T-helper 2 cell treated with Interferon-gamma antibody and Interleukin-4, amounts not matched to agents 5 μg/mL and 100 μg/mL, for 36 hours (primary cell): ENCODE measurements around the gene VASH2.
A peak's percentile ranks its signal among the peaks of the same experiment; 100 is the strongest.
"Not testable (repeated sequence)": the region's sequence is repeated elsewhere in the genome, so short reads cannot be mapped to it uniquely, and the experiment has no call there.

Source experiments
- DNase-seq: peaks from one replicate; pipeline ENCODE4 v3.0.0; 2021; ENCODE audit warnings: low spot score
- H3K27ac Mint-ChIP-seq: one replicate; pipeline ENCODE4 v1.8.0; 2021; ENCODE audit warnings: mild to moderate bottlenecking, mixed read lengths
- H3K27me3 Mint-ChIP-seq: one replicate; pipeline ENCODE4 v1.8.0; 2021; ENCODE audit warnings: low read depth, mixed read lengths
- H3K36me3 Mint-ChIP-seq: one replicate; pipeline ENCODE4 v1.8.0; 2021; ENCODE audit warnings: low read depth, mixed read lengths
- H3K4me1 Mint-ChIP-seq: one replicate; pipeline ENCODE4 v1.8.0; 2021; ENCODE audit warnings: low read depth, mixed read lengths
- H3K4me3 Mint-ChIP-seq: one replicate; pipeline ENCODE4 v1.8.0; 2022; ENCODE audit warnings: mild to moderate bottlenecking, moderate library complexity, mixed read lengths
- H3K9me3 Mint-ChIP-seq: one replicate; pipeline ENCODE4 v1.8.0; 2021; ENCODE audit warnings: mixed read lengths

VASH2 gene

DNA sequence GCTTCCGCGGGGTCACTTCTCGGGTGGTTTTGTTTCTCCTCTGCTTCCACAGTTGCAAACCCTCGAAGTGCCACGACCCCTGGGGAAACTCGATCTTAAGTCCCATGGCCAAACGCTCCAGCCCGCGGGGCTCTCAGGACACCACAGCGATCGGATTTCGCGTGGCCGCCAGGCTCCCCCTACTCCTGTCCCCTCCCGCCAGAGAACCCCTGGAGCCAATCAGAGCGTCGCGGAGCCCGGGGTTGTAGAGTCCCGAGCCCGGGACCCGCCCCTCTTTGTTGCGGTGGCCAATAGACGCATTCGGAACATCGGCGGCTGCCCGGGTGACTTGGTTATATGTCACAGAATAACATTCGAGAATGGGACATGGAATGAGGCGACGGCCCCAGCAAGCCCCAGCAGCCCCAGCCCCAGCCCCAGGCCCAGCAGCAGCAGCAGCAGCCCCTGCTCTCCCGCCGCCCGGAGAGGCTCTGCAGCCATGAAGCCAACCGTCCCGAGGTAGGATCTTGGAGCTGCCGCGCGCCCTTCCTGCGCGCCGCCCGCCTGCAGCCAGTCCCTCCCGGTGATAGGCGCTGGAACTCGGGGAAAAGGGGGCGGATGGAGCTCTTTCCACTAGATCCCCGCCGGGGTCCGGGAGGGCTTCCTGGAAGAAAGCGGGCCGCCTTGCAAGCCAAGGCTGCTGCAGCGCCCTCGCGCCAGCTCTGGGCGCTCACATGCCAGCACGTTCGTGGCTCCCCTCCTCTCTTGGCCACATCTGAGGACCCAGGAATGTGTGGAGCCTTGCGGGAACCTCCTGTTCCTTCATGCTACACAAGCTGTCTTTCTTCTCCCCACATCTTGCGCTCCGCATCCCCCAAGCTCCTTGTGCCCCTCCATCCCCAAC, at the start of gene VASH2:
Gene VASH2, plus strand, starts transcription at position 299 of the 883 bp plus-strand sequence. CDS start 1,002 bp downstream, outside the sequence.
- H3K27me3 Mint-ChIP-seq = peaks cover 58% of the 10 kb centered on the region
- no peak within 1 kb of the TSS for H3K27ac Mint-ChIP-seq
- H3K4me1 Mint-ChIP-seq = peaks cover 8% of the 10 kb centered on the region
- peak; percentile 75 for DNase-seq
- H3K36me3 Mint-ChIP-seq = peaks cover 1% of the 10 kb centered on the region
- peak within 1 kb of the TSS; percentile 92 for H3K4me3 Mint-ChIP-seq
- H3K9me3 Mint-ChIP-seq = peaks cover 6% of the 10 kb centered on the region

DNA sequence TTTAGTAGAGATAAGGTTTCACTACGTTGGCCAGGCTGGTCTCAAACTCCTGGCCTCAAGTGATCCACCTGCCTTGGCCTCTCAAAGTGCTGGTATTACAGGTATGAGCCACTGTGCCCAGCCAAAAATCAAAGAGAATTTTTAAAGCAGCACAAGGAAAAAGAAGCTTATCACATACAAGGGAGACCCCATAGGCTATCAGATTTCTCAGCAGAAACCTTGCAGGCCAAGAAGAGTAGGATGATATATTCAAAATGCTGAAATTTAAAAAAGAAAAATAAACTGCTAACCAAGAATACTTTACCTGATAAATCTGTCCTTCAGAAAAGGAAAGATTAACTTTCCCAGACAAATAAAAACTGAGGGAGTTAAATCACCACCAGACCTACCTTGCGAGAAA, 49.1 kb upstream of the VASH2 start:
- H3K27ac Mint-ChIP-seq = no peak overlapping the region
- H3K4me1 Mint-ChIP-seq = no peaks in the 10 kb centered on the region
- H3K4me3 Mint-ChIP-seq = no peak overlapping the region
- no peak for DNase-seq
- H3K27me3 Mint-ChIP-seq = peaks cover 5% of the 10 kb centered on the region
- H3K36me3 Mint-ChIP-seq = peaks cover 38% of the 10 kb centered on the region
- H3K9me3 Mint-ChIP-seq = peaks cover 24% of the 10 kb centered on the region

DNA sequence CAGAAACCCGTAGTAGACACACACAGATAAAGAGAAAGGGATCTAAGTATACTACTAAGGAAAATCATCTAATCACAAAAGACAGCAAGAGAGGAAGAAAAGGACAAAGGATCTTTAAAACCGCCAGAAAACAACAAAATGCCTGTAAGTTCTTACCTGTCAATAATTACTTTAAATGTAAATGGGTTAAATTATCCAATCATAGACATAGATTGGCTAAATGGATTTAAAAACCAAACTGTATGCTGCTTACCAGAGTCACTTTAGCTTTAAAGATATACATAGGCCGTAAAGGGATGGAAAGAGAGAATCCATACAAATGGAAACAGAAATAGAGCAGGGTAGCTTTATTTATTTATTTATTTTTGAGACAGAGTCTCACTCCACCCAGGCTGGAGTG, 48.3 kb upstream of the VASH2 start:
- no peaks in the 10 kb centered on the region for H3K4me1 Mint-ChIP-seq
- peaks cover 24% of the 10 kb centered on the region for H3K9me3 Mint-ChIP-seq
- no peak overlapping the region for H3K27ac Mint-ChIP-seq
- H3K4me3 Mint-ChIP-seq = no peak overlapping the region
- peaks cover 8% of the 10 kb centered on the region for H3K27me3 Mint-ChIP-seq
- no peak for DNase-seq
- peaks cover 36% of the 10 kb centered on the region for H3K36me3 Mint-ChIP-seq

DNA sequence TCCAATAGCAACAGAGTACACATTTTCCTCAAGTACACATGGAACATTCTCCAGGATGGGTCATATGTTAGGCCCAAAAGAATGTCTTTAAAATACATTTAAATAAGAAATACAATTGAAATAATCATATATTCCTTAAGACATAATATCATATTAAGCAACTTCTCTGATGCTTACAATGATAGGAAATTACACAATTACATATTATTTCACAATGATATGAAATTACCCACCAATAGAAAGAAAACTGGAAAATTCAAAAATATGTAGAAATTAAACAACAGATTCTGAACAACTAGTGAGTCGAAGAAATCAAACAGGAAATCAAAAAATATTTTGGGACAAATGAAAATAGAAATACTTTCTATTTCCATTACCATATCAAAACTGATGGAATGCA, 46.7 kb upstream of the VASH2 start:
- no peak for DNase-seq
- Mint-ChIP-seq H3K9me3 (peaks cover 24% of the 10 kb centered on the region), H3K4me3 (no peak overlapping the region), H3K4me1 (no peaks in the 10 kb centered on the region), H3K27me3 (peaks cover 11% of the 10 kb centered on the region), H3K27ac (no peak overlapping the region), H3K36me3 (peaks cover 23% of the 10 kb centered on the region)

DNA sequence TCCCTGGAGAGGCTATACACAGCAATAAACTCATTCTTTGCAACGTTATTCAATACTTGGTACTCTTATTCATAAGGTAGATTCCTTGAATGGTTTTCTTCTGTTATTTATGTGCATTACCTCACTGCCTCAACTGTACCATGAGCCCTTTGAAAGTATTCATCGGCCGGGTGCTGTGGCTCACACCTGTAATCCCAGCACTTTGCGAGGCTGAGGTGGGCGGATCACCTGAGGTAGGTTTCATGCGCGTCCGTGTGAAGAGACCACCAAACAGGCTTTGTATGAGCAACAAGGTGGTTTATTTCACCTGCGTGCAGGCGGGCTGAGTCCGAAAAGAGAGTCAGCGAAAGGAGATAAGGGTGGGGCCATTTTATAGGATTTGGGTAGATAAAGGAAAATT, 42.3 kb upstream of the VASH2 start:
- not testable (repeated sequence) for H3K36me3 Mint-ChIP-seq, H3K4me1 Mint-ChIP-seq, H3K9me3 Mint-ChIP-seq, H3K4me3 Mint-ChIP-seq, H3K27ac Mint-ChIP-seq, DNase-seq
- H3K27me3 Mint-ChIP-seq = peaks cover 14% of the 10 kb centered on the region

DNA sequence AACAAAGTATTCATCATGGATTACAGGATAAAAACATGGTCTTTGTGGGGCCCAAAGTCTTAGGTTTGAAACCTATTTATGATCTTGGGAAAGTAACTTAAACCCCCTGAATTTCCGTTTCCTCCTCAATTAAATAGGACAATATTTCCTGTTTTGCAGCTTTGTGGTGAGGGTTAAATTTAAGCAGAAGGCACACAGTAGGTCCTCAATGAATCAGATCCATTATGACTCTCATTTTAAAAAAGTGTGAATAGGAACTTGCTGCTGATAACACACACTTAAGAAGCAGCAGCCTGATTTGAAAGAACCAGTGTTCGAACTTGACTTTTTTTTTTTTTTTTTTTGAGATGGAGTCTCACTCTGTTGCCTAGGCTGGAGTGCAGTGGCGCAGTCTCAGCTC, 41.4 kb upstream of the VASH2 start:
- Mint-ChIP-seq H3K4me3 (no peak overlapping the region), H3K27me3 (peaks cover 14% of the 10 kb centered on the region), H3K36me3 (no peaks in the 10 kb centered on the region), H3K4me1 (no peaks in the 10 kb centered on the region), H3K27ac (no peak overlapping the region), H3K9me3 (no peaks in the 10 kb centered on the region)
- DNase-seq = no peak

DNA sequence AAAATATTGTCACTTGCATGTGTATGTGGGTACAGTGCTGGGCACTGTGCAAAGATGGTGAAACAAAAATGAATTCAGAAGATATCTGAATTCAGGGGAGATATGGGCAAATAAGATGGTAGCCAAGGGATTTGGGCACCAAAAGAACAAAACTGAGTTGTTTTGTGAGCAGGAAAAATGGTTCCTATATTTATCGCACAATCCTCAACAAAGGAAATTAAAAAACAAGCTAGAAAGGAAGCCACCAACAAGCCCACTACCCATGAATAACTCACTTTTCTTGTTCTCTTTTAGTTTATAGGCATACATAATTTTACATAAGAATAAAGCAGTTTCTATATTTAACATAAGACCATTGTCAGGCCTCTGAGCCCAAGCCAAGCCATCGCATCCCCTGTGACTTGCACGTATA, 40.7 kb upstream of the VASH2 start:
- H3K36me3 Mint-ChIP-seq = no peaks in the 10 kb centered on the region
- H3K27ac Mint-ChIP-seq = no peak overlapping the region
- no peaks in the 10 kb centered on the region for H3K9me3 Mint-ChIP-seq
- DNase-seq = no peak
- no peaks in the 10 kb centered on the region for H3K4me1 Mint-ChIP-seq
- H3K4me3 Mint-ChIP-seq = no peak overlapping the region
- peaks cover 14% of the 10 kb centered on the region for H3K27me3 Mint-ChIP-seq

DNA sequence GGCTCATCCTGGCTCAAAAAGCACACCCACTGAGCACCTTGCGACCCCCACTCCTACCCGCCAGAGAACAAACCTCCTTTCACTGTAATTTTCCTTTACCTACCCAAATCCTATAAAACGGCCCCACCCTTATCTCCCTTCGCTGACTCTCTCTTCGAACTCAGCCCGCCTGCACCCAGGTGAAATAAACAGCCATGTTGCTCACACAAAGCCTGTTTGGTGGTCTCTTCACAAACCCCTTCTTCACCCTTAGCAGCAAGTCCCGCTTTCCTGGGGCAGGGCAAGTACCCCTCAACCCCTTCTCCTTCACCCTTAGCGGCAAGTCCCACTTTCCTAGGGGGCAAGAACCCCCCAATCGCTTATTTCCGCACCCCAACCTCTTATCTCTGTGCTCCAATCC, 40.1 kb upstream of the VASH2 start:
- not testable (repeated sequence) for H3K27ac Mint-ChIP-seq, H3K27me3 Mint-ChIP-seq, H3K9me3 Mint-ChIP-seq, H3K4me1 Mint-ChIP-seq, H3K4me3 Mint-ChIP-seq, DNase-seq, H3K36me3 Mint-ChIP-seq

DNA sequence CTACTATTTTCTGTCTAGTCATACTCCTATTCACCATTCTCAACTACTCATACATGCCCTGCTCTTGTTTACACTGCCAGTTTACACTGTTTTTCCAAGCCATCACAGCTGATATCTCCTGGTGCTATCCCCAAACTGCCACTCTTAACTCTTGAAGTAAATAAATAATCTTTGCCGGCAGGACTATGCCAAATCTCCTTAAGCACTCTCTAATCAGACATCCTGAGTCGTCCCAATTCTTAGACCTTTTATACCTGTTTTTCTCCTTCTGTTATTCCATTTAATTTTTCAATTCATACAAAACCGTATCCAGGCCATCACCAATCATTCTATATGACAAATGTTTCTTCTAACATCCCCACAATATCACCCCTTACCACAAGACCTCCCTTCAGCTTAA, 36.7 kb upstream of the VASH2 start:
- H3K9me3 Mint-ChIP-seq, H3K4me1 Mint-ChIP-seq, H3K27ac Mint-ChIP-seq, DNase-seq, H3K36me3 Mint-ChIP-seq, H3K4me3 Mint-ChIP-seq: not testable (repeated sequence)
- H3K27me3 Mint-ChIP-seq = peaks cover 12% of the 10 kb centered on the region

DNA sequence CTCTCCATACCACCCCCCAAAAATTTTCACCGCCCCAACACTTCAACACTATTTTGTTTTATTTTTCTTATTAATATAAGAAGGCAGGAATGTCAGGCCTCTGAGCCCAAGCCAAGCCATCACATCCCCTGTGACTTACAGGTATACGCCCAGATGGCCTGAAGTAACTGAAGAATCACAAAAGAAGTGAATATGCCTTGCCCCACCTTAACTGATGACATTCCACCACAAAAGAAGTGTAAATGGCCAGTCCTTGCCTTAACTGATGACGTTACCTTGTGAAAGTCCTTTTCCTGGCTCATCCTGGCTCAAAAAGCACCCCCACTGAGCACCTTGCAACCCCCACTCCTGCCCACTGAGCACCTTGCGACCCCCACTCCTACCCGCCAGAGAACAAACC, 36.2 kb upstream of the VASH2 start:
- not testable (repeated sequence) for DNase-seq, H3K4me3 Mint-ChIP-seq, H3K36me3 Mint-ChIP-seq, H3K27ac Mint-ChIP-seq, H3K9me3 Mint-ChIP-seq, H3K4me1 Mint-ChIP-seq
- H3K27me3 Mint-ChIP-seq = peaks cover 12% of the 10 kb centered on the region

DNA sequence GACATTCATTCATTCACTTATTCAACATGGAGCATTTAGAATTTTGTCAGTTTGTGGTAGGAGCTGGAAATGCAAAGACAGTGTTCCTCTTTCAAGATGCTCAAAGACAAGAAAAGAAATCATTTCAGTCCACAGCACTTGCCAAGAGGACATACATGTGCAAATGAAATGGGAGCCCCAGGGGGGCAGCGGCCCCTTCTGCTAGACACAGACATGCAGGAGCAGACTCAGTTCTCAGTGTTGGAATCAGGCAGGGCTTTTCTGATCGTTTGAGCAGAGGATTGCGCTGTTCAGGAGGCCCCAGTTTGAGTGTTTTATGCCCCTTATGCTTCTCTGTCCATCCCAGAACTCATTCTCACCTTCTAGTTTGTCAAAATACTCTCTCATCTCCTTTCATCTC, 35.6 kb upstream of the VASH2 start:
- Mint-ChIP-seq H3K36me3 (no peaks in the 10 kb centered on the region), H3K9me3 (no peaks in the 10 kb centered on the region), H3K4me1 (no peaks in the 10 kb centered on the region), H3K27me3 (peaks cover 12% of the 10 kb centered on the region), H3K27ac (no peak overlapping the region), H3K4me3 (no peak overlapping the region)
- no peak for DNase-seq

DNA sequence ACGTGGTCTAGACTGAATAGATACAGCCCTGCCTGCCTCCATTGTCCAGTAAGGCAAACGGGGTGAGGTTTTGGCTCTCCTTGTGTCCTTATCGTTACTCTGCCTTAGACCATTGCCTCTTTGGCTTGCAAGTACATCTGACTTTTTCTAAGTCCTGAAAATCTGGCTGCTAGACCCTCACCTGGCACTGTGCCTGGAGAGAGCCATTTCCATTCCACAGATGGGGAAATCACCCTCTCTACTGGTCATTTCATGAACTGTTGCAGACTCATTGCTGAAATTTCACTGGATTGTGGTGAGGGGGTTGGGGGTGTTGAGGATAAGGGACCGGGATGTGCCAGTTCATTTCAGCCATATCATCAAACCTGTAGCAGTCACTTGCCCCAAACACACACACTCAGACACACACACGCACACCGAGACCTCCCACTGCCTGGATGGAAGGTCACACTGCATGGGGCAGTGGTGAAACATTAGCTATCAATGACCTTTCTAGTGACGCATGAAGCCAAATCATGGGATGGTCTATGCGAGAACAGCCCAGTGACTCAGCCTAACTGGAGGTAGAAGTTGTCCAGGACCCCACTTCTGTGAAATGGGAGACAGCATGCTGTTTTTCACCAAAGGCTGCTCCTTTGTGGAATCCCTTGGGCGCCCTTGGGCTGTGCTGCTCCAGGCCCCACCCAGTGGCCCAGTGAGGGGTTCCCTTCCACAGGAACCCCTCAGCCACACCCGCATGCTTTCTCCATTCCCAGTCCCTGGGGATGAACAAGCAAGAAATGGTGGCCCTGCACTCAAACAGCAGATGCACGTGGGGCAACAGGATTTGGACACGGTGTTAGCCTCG, 34.9 kb upstream of the VASH2 start:
- H3K4me3 Mint-ChIP-seq = no peak overlapping the region

DNA sequence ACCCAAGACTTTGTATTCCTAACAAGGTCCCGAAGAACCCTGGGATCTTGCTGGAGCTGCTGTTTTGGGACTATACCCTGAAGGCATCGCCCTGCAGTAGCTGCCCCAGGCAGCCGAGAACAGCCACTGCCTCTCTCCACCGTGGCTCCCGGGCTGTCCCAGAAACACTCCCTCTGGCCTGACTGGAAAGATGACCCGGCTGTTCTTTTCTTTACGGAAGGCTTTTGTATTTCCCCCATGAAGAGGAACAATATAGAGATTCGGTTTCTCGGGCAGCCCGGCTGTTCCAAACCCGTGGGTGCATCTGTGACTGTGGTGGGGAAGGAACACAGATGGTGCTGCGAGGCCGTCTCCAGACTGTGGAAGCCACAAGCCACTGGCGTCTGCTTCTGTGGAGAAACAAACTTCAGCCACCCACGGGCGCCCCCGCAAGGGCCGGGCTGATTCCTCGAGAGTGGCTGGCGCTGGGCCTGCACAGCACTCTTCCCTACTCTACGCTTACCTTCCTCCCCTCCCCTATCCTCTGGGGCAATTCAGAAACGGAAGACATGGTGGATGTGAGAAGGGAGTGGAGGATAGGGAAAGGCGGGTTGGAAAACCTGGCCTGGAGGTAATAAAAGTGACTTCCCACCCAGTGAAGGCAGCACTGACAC, 33.7 kb upstream of the VASH2 start:
- Mint-ChIP-seq H3K9me3 (no peaks in the 10 kb centered on the region), H3K27me3 (peaks cover 14% of the 10 kb centered on the region), H3K4me1 (no peaks in the 10 kb centered on the region), H3K36me3 (no peaks in the 10 kb centered on the region), H3K27ac (no peak overlapping the region), H3K4me3 (no peak overlapping the region)
- DNase-seq = no peak

More for the DNA sequence above, 34.9 kb upstream of the VASH2 start:
- Mint-ChIP-seq H3K9me3 (no peaks in the 10 kb centered on the region), H3K4me1 (no peaks in the 10 kb centered on the region), H3K27ac (no peak overlapping the region), H3K36me3 (no peaks in the 10 kb centered on the region), H3K27me3 (peaks cover 12% of the 10 kb centered on the region)
- no peak for DNase-seq

DNA sequence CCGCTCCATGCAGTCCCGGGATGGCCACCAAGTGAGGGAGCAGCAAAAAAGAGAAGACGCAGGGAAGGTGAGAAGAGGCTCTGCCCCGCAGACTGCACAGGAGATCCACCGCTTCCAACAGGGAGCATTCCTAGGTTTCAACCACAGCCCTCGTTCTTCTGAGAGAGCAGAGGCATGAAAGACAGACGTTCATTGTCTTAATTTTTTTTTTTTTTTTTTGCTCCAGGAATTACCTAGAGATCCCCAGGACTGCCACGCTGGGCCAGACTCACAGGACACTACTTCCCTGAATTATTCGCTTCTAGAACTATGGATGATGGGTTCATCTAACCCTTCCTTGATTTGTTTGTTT, 33.2 kb upstream of the VASH2 start:
- H3K27ac Mint-ChIP-seq = no peak overlapping the region
- peaks cover 14% of the 10 kb centered on the region for H3K27me3 Mint-ChIP-seq
- H3K4me1 Mint-ChIP-seq = no peaks in the 10 kb centered on the region
- no peaks in the 10 kb centered on the region for H3K36me3 Mint-ChIP-seq
- H3K9me3 Mint-ChIP-seq = no peaks in the 10 kb centered on the region
- DNase-seq = no peak
- no peak overlapping the region for H3K4me3 Mint-ChIP-seq
